Activated CD4-positive, CD25-positive, alpha-beta regulatory T cell treated with anti-CD3 and anti-CD28 coated beads, Interleukin-2, amount 50 U/mL, for 72 hours (primary cell): ENCODE data around the gene STX7.

Source experiments
- DNase-seq: peaks from one replicate; pipeline ENCODE4 v3.0.0; 2021

Gene STX7

DNA sequence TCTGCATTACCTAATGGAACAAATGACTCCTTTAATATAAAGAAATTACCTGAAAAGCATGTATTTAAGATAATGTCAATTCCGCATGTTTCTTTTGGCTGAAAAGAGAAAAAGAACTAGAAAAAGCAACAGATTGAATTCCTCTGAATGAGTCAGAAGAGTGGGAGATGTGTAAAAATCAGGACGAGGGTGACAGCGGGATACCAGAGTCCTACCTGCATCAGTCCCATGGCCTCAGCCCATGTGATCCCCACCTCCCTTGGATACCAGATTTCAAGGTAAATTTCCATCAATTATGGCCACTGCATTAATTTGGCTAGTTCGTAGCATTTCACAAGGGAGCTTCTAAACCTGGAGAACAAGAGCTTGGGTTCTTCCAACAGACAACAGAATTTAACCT lies 101.6 kb downstream of the STX7 start:
- no peak for DNase-seq

DNA sequence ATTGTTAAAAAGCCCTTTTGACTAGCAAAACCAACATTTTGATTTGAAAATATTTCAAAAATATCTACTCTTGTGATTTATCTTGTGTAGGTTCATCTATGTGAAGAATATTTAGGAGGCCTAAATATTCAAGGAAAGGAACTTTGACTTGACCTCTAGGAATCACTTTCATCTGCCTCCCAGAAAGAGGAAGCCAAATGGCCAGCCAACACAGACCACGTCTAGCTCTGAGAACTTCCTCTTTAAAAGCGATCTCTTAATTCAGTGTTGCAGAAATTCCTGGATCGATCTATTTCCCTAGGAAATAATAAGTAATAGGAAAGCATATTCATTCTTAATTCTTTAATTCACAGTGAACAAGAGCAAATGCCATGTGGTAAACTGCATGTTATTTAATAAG lies 102.1 kb downstream of the STX7 start:
- no peak for DNase-seq

DNA sequence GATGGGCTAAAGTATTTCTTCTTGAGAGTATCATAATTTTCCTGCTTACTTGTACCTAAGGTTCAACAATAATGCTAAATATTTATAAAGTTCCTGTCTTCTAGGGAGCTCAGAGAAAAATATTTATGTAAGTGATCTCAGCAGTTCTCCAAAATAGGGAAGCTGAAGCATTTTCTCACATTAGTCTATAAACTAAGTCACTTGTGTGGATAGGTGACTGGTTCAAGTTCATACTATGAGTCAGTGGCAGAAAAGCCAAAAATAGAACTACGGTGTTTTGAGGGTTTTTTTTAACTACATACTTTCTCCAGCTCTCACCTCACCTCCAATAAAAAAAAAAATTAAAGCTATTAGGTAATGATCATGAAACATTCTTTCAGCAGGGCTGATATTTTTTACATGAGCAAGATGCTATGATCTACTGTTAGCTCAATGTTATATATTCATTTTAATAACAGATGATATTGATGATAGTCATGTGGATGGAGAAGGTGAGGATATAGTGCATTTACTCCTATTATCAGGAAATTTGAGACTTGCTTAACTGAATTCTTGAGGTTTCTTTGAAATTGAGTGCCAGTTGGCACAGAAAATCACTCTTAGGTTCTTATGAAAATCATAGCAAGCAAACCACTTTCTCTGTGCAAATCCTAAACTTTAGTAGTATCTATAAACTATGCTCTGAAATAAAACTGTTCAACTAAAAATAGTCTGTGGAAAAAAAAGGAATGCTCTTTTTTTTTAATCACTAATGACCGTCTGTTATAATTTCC lies 107.6 kb downstream of the STX7 start:
- DNase-seq: no peak

DNA sequence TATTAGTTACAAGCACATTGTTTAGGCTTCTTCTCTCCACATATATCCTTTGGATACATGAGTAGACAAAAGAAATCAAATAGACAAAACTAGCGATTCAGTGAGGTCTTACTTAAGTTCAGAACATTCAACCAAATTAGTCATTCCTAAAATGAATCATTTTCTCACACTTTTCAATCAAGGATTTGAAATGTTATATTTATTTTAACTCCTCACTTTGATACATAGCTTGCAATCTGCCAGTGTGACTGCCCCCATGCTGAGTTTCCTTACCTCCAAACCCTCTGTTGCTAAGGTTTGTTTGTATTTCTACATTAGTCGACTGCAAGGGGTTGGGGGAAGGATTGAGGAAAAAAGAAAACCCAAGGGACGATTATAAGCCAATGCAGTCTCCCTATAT lies 108.2 kb downstream of the STX7 start:
- no peak for DNase-seq

DNA sequence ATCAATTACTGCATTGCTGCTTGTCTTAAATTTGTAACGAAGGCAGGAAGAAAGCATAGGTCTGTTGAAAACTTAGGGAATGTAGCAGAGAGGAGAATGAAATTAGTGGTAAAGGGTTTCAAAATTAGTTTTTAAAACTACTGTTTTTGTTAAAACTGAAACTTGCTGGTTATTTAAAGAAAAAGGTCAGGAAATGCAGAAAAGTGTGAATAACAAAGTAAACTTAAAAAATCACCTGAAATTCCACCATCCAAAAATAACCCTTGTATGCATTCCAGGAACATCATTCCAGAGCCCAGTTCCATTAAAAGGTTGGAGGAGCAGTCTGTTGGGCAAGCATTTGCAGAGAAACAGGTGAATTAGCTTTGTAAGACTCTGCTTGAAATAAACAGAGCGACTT lies 108.6 kb downstream of the STX7 start:
- no peak for DNase-seq

DNA sequence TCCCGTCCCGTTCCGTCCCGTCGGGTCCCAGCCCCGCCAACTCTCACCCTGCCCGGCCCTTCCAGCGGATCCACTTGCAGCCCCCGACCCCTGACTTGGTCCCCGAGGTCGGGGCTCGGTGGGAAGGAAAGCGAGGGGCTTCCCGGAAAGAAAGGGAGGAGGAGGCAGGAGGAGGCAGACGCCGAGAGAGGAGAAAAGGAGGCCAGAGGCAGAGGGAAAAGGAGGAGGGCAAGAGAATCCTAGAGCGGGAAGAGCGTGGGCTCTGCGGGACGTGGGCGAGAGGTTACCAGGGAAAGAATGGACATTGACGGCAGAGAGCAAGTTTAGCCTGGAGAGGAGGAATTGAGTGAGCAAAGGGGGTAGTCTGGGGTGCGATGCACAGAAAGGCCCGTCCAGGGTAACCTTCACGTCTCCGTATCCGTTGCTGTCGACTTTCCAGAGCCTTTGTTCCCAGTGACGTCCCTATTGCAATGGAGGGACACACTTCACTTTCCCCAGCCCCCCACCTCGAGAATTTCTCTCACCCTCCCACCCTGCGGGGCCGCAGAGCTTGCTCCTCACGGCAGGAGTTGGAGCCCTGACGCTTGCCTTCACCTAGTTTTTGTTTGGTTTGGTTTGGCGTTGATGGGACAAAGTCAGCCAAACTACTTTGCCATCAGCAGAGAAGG lies 111.2 kb downstream of the STX7 start:
- no peak for DNase-seq

DNA sequence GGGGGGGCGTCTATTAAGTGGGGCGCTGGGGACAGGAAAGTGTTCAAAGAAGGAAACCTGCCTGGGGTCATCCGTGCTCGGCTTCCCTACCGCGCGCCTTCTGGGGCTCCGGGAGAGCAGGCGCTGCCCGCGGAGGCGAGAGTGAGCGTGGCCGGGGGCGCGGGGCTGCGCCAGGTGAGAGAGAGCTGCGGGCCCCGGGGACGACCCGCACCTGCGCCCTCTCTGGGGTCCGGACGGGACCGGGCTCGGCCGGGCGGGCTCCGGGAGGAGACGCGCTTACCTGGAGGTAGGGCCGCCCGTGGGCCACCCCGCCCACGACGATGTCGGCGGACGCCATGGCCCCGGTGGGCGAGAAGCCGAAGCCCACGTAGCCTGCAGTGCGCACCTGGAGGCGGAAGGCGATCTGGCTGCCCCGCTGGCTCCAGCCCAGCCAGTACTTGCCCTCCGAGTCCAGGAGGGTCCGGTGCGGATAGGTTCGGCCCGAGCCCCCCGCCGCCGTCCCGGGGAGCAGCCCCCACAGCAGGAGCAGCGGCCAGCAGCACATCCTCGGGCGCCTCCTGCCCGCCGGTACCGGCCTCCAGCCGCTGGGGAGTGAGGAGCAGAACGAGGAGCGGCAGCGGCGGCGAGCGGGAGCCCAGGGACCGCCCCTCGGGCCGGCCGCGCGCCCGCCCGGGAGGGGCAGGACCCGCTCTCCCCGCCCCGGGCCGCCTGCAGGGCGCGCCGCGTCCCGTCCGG lies 111.9 kb downstream of the STX7 start, which contains the start of gene MOXD1:
TSS of gene MOXD1 (minus strand) at position 593 of the 735 bp plus-strand sequence. CDS start at position 544, 49 bp downstream.
- no peak for DNase-seq

DNA sequence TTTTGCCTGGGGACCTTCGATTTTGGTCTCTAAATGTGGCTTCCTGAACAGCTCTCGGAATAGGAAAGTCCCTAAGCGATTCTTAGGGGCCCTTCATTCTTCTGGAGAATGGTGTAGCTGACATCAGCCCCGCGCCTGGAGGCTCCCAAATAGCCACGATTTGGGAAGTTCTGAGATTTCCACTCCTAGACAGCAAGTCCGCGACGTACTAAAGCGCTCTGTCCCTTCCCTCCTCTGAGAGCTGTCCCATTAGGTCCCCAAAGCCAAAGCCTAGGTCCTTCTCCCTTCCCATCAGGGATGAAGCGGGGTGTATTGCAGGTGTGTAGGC lies 112.4 kb downstream of the STX7 start:
- no peak for DNase-seq

DNA sequence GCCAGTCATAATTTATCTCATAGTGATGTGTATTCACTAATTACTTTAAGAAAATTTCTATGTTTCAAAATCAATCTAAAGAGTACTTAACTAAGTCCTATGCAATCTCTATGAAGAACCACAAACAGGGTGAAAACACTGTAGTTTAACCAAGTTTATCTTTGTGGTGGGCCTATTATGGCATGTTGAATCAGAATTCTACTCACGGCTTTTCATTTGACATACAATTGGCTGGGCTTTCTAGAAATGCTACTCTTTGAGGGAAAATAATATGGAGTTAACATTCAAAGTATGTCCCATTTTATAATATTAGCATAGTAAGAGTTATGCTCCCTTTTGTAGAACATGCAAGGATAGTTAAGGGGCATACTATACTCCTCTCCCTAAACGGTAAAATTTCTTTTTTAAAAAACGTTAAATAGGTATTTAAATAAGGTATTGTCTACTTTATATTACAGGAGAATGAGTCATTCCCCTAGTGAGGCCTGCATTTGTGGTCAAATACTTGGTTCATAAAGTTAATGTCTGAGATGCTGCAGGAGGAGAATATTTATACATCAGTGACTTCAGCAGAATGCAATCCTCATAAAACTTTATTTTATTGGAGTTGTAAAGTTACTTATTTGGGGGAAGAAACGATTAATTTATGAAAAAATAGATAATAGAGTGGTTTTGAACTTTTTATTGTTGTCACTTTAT lies 113.4 kb downstream of the STX7 start:
- no peak for DNase-seq
